Mesothelial cell of epicardium (in vitro differentiated cells): Measurements from ENCODE around the gene SOX13. TPM values are rescaled to one million over a fixed set of nuclear protein-coding genes. Genes with fewer than 3 reads are reported as not detected.

Source experiments
- DNase-seq, 2 experiments: peaks; one replicate each; pipeline ENCODE4 v3.0.0; 2021; ENCODE audit warnings: low spot score in 2 of 2; ENCODE audit not compliant: unreplicated experiment in 2 of 2
- H3K27ac Mint-ChIP-seq: 2 replicates; pipeline ENCODE4 v1.8.0; 2021; ENCODE audit warnings: mixed read lengths
- H3K27me3 Mint-ChIP-seq: 2 replicates; pipeline ENCODE4 v1.8.0; 2021; ENCODE audit warnings: low read depth, mixed read lengths
- H3K36me3 Mint-ChIP-seq: 2 replicates; pipeline ENCODE4 v1.8.0; 2021; ENCODE audit warnings: mixed read lengths
- H3K4me1 Mint-ChIP-seq: 2 replicates; pipeline ENCODE4 v1.8.0; 2021; ENCODE audit warnings: mixed read lengths
- H3K4me3 Mint-ChIP-seq: 2 replicates; pipeline ENCODE4 v1.8.0; 2021; ENCODE audit warnings: mild to moderate bottlenecking, moderate library complexity, mixed read lengths
- H3K9me3 Mint-ChIP-seq: 2 replicates; pipeline ENCODE4 v1.8.0; 2021; ENCODE audit warnings: mixed read lengths
- total RNA-seq: library from RNA; stranded (reverse); gene quantifications from 3 replicates; pipeline ENCODE4 v1.2.1, GENCODE V29; 2021
- TF ChIP-seq, protein P1 (sequence below): fragments of 200-600 bp; sonication (generic); IDR thresholded peaks from one replicate; pipeline ENCODE4 v1.5.0; 2021; ENCODE audit warnings: antibody characterized with exemption; ENCODE audit not compliant: unreplicated experiment

Gene SOX13
- total RNA-seq, 1 donor from 2014 or later, result 61.7 TPM

DNA sequence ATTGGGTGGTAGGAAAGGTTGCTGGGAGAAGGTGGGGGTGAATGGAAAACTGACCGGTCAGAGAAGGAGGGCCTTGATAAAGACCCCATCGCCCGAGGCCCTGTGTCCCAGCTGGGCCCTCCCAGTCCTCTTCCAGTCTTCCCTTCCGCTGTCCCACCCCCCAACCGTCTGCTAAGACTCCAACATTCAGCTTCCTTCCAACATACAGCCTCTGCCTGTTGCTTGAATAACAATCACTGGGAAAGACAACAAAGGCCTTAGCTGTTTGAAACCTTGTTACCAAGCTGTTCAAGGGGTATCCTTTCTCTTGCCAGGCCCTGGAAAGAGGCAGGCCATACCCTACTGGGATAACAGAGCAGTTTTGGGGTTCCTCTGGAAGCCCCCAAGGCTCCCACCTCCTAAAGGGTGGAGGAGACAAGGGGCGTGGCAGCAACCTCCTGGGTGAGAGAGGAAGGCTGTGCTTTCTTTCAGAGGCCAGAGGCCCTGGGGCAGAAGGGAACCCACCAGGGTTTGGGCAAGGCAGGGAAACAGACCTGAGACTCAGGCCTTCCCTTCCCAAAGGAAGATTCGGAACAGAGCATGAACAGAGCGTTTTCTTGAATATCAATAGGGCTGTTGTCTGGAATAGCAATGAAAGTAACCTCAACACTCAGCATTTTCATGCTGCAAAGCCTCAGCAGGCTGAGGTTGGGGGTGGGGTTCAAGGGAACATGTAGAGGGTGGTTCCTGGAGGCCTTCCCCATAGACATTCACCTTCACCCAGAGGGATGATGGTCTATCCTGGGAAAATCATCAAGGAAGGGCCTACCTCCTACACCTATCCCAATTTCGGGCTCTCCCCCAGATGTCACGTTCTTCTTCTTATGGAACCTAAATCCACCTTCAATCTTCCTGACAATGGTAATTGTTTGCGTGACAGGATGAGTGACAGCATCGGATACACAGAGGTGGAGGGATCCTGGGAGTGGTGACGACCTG is 74.8 kb downstream of the SOX13 start:
- no peaks in the 10 kb centered on the region for H3K27me3 Mint-ChIP-seq
- no peak for DNase-seq
- no peak overlapping the region for H3K4me3 Mint-ChIP-seq
- no peak overlapping the region for H3K27ac Mint-ChIP-seq
- H3K4me1 Mint-ChIP-seq, result peaks cover 4% of the 10 kb centered on the region
- H3K9me3 Mint-ChIP-seq, result no peaks in the 10 kb centered on the region
- TF ChIP-seq, protein P1, sequence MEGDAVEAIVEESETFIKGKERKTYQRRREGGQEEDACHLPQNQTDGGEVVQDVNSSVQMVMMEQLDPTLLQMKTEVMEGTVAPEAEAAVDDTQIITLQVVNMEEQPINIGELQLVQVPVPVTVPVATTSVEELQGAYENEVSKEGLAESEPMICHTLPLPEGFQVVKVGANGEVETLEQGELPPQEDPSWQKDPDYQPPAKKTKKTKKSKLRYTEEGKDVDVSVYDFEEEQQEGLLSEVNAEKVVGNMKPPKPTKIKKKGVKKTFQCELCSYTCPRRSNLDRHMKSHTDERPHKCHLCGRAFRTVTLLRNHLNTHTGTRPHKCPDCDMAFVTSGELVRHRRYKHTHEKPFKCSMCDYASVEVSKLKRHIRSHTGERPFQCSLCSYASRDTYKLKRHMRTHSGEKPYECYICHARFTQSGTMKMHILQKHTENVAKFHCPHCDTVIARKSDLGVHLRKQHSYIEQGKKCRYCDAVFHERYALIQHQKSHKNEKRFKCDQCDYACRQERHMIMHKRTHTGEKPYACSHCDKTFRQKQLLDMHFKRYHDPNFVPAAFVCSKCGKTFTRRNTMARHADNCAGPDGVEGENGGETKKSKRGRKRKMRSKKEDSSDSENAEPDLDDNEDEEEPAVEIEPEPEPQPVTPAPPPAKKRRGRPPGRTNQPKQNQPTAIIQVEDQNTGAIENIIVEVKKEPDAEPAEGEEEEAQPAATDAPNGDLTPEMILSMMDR, result no peak
- peaks cover 5% of the 10 kb centered on the region for H3K36me3 Mint-ChIP-seq

DNA sequence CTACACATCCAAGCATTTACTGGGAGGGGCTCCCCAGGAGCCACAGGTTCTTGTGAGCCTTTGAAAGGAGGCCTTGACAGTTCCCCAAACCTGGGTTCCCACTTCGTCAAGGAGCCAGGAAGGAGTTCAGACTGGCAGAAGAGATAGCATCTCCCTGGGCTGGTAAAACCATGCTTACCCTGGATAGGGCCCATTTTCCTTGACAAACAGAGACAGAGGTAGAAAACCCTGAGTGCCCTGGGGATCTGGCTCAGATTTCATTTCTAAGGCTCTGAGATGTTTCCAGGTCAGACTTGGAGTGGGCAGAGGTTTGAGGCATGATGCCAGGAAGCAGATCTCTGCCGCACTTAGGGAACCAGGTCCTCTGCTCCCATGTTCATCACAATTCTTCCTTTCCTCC is 76.2 kb downstream of the SOX13 start:
- TF ChIP-seq, protein P1, result no peak
- no peak for DNase-seq
- peaks cover 5% of the 10 kb centered on the region for H3K36me3 Mint-ChIP-seq
- no peak overlapping the region for H3K27ac Mint-ChIP-seq
- no peaks in the 10 kb centered on the region for H3K9me3 Mint-ChIP-seq
- peaks cover 4% of the 10 kb centered on the region for H3K4me1 Mint-ChIP-seq
- no peaks in the 10 kb centered on the region for H3K27me3 Mint-ChIP-seq
- H3K4me3 Mint-ChIP-seq, result no peak overlapping the region

DNA sequence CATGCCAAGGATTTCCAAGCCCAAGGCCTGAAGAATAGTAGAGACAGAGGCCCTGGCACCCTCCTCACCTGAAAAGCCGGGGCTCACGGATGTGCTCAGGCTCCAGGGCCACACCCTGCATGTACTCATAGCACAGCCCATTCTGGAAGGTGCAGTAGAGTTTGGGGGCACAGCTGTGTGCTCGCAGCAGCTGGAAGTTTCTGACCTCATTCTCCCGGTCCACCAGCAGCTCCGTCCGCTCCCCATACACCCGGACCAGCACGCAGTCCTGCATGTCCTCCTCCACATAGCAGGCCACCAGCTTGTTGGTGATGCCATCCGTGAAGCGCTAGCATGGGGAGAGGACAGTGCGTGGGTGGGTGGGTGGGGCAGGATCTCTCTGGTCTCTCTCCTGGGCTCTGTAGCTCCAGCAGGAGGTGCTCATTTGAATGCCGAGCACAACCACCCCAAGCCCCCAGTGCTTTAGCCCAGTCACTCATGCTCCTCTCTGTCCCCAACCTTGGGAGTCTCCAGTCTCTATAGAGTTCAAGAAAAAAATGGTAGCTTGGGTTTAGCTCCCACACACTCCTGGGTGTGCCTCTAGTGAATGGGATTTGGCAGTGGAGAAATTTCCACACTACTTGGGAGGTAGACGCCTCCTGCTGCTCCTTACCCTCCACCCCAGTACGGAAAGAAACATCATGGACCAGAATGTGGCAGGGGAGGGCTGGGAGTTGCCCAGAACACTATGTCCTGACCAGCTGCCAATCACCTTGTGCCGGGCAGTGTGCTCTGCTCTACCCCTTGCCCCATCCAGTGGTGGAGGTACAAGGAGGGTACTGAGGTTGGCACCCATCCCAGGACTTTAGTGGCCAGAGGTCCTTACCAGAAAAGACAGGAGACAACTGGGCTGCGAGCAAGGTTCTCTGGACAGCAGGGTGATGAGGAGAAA is 77.0 kb downstream of the SOX13 start:
- Mint-ChIP-seq H3K27me3 (no peaks in the 10 kb centered on the region), H3K4me1 (peaks cover 4% of the 10 kb centered on the region), H3K4me3 (peak overlapping the region; percentile 67), H3K27ac (no peak overlapping the region), H3K9me3 (no peaks in the 10 kb centered on the region), H3K36me3 (peaks cover 5% of the 10 kb centered on the region)
- TF ChIP-seq, protein P1, result no peak
- DNase-seq, result no peak

DNA sequence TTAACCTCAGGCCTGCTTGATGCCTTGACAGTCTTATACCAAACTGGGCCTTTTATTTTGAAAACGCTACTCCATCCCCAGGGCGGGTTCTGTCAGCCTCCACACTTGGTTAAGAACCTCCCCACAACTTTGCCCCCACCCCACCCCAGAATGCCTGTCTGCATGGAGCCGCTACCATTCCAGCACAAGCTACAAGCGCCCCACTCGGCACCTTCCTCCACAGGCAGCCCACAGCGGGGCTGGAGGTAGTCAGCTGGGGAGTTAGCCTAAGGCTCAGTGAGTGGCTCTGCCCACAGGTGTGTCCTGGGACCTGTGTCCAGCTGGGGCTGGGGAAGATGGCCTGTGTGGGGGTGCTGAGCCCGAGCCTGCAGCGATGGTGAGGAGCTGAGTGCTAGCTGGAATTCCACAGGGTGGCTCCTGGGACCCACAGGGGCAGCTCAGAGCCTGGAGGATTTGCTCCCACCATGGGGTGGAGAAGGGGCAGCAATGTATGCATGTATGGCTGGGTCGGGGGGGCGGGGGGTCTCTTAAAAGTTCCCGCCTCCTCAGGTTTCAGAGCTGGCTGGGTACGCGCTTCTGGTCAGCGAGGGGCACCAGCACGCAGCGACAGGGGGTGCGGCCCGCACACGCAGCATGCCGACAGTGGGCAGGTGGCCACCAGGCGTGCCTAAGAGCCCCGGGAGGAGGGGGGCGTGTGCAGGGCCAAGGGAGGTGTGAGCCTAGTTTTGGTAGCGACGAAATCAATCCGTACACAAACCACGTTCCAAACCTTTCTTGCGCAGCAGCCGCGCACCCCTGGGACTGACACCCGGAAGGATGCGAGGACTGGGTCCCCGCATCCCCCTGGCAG is 78.0 kb downstream of the SOX13 start:
- Mint-ChIP-seq H3K4me1 (peaks cover 4% of the 10 kb centered on the region), H3K4me3 (peak overlapping the region; percentile 67), H3K9me3 (no peaks in the 10 kb centered on the region), H3K27me3 (no peaks in the 10 kb centered on the region), H3K36me3 (no peaks in the 10 kb centered on the region), H3K27ac (no peak overlapping the region)
- TF ChIP-seq, protein P1, result no peak
- DNase-seq, result no peak
